Esophagus squamous epithelium (tissue), 5 donors: ENCODE results near the gene CD59. TPM values are rescaled to one million over a fixed set of nuclear protein-coding genes. Genes with fewer than 3 reads are reported as not detected.

Experiments used
- DNase-seq: peaks from one replicate; lab custom pipeline; 2025; lab: John Stamatoyannopoulos, UW
- H3K27ac ChIP-seq, 4 donors: fragments of 200-600 bp; sonication (generic); one replicate each; pipeline ENCODE4 v1.5.1; 2016 to 2019; ENCODE audit warnings: mild to moderate bottlenecking in 1 of 4
- H3K27me3 ChIP-seq, 4 donors: fragments of 200-600 bp; sonication (generic); 1 replicate in 3 of 4; 2 replicates in 1 of 4; pipeline versions ENCODE4 v1.5.1 to v1.6.0; 2017 to 2021; ENCODE audit warnings: antibody characterized with exemption in 1 of 4
- H3K36me3 ChIP-seq, 3 donors: fragments of 200-600 bp; sonication (generic); one replicate each; pipeline ENCODE4 v1.5.1; 2016 to 2019
- H3K4me1 ChIP-seq, 3 donors: fragments of 200-600 bp; sonication (generic); one replicate each; pipeline ENCODE4 v1.5.1; 2017 to 2019
- H3K4me3 ChIP-seq, 4 donors: fragments of 200-600 bp; sonication (generic); 1 replicate in 3 of 4; 2 replicates in 1 of 4; pipeline ENCODE4 v1.5.1; 2016 to 2019; ENCODE audit warnings: mild to moderate bottlenecking in 2 of 4, moderate library complexity in 1 of 4
- H3K9me3 ChIP-seq, 3 donors: fragments of 200-600 bp; sonication (generic); one replicate each; pipeline ENCODE4 v1.5.1; 2016 to 2019
- POLR2A ChIP-seq, 4 donors: fragments of 450-650 bp; IDR thresholded peaks; one replicate each; pipeline ENCODE4 v1.6.1; 2017; ENCODE audit warnings: antibody characterized with exemption in 4 of 4, mild to moderate bottlenecking in 4 of 4, moderate library complexity in 3 of 4
- WGBS, 2 donors: methylation state at CpG; one replicate each; pipeline ENCODE4 v1.1.5; 2018; 5-methylcytosine and 5-hydroxymethylcytosine counted together
- intact Hi-C: fragments of 100-400 bp; cut with DNase I; formaldehyde crosslinking; loops from one replicate; pipeline ENCODE4 v1.15.0; 2022
- total RNA-seq, 4 donors: library from RNA; depleted of rRNA; stranded (reverse); fragments of >200 nt; gene quantifications; one replicate each; pipeline ENCODE4 v1.1.0, GENCODE V29; 2016
- TF ChIP-seq, protein P1 (sequence below), 6 experiments: fragments of 450-650 bp in 4 of 6; fragments of 200-600 bp in 2 of 6; sonication (generic) in 2 of 6; IDR thresholded peaks; one replicate each; pipeline ENCODE4 v1.5.1; 2016 to 2019; ENCODE audit warnings: antibody characterized with exemption in 6 of 6, mild to moderate bottlenecking in 4 of 6, moderate library complexity in 4 of 6
- donor health status: DM: yes; HTN: yes; CAD: no.

The CD59 gene
- total RNA-seq, 4 donors from 2014 or later = 191 to 525 (median 339) TPM

DNA sequence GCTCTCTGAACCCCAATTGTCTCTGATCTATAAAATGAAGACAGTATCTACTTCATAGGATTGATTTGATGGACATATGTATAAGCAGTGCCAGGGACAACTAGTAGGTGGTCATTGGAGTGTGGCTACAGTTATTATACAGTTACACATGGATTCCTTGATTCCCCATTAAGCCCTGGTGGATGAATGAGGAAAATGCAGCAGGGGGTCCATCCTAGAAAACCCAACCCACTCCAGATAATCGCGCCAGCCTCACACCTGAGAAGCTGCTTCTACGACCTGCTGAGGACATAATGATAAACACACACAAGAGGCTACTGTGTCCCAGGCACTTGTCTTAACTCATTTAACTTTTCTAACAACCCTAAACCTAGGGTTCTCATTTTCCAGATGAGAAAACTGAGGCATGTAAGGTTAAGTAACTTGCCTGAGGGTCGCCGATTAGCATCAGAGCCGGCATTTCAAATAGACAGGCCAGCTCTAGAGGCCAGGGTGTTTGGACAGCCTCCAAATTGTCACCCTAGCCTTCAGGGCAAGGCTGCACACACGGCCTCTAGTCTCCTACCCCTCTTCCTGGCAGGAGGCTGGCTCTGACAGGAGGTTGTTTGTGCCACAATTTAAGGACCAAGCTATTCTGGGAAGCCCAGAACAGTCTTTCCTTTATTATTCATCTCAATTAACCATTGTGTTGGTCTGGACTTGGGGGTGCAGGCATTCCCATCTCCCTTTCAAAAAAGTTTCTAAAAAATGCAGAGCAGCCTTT is 31.8 kb downstream of the CD59 start:
- Histone ChIP-seq H3K27ac (peak overlapping the region; percentile 78 to 91 (median 89)), H3K36me3 (peaks cover 1 to 48% (median 3%) of the 10 kb centered on the region in 3 donors), H3K4me3 (no peak overlapping the region), H3K4me1 (peaks cover 33 to 96% (median 45%) of the 10 kb centered on the region in 3 donors), H3K9me3 (no peaks in the 10 kb centered on the region), H3K27me3 (no peaks in the 10 kb centered on the region)
- TF ChIP-seq, protein P1, sequence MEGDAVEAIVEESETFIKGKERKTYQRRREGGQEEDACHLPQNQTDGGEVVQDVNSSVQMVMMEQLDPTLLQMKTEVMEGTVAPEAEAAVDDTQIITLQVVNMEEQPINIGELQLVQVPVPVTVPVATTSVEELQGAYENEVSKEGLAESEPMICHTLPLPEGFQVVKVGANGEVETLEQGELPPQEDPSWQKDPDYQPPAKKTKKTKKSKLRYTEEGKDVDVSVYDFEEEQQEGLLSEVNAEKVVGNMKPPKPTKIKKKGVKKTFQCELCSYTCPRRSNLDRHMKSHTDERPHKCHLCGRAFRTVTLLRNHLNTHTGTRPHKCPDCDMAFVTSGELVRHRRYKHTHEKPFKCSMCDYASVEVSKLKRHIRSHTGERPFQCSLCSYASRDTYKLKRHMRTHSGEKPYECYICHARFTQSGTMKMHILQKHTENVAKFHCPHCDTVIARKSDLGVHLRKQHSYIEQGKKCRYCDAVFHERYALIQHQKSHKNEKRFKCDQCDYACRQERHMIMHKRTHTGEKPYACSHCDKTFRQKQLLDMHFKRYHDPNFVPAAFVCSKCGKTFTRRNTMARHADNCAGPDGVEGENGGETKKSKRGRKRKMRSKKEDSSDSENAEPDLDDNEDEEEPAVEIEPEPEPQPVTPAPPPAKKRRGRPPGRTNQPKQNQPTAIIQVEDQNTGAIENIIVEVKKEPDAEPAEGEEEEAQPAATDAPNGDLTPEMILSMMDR (IDR thresholded peaks at IDR 0.05) = peak in 1 of 6 experiments; percentile 15
- TF ChIP-seq POLR2A (IDR thresholded peaks at IDR 0.05) = no peak
- no peak for DNase-seq
- WGBS, 2 donors = 86 to 88% methylated on average over 4 to 7 of the region's 7 CpGs
- intact Hi-C loops = no loop called here

DNA sequence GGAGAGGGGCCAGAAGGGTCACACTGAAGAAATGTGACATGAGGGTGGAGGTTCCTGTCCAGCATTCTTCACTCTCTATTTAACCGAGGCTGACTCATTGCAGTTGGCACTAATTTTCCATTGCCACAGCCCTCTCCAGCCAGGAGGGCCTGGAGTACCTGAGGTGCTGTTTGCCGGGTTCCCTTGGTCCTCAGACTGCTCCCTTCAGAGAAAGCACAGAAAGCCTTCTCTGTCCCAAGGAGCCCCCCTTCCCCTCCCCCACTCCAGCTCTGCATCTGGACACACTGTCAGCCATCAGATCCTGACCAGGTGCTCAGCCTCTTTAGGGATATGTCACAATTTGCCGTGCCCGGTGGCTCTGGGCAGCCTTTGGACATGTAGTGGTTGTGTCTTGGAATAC is 32.4 kb downstream of the CD59 start:
- H3K4me1 ChIP-seq = peaks cover 34 to 95% (median 48%) of the 10 kb centered on the region in 3 donors

DNA sequence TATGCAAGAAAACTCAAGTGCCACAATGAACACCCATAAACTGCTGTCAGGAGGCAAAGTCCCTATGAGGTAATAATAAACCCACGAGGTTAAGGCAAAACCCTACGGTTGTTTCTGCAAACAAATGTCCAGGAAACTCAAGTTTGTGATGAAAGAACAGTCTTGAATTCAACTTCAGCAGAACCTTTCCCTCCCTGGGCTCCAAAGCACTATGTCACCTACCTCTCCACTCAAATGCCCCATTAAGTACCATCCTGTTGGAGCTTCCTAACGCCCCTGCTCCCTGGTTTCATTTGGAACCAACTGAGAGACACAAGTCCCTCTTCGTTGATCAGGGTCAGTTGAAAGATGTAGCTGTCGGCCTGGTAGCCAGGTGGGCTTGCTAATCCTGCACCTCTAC is 33.0 kb downstream of the CD59 start:
- intact Hi-C loops = no loop called here
- Histone ChIP-seq H3K4me1 (peaks cover 34 to 91% (median 45%) of the 10 kb centered on the region in 3 donors), H3K4me3 (no peak overlapping the region), H3K9me3 (no peaks in the 10 kb centered on the region), H3K27me3 (no peaks in the 10 kb centered on the region), H3K27ac (peak overlapping the region; percentile 78 to 91 (median 89)), H3K36me3 (peaks cover 0 to 36% (median 0%) of the 10 kb centered on the region in 3 donors)
- no peak for DNase-seq
- WGBS, 2 donors = 52 to 75% methylated on average over 3 to 5 of the region's 5 CpGs
- TF ChIP-seq, protein P1 (IDR thresholded peaks at IDR 0.05) = no peak

More for the DNA sequence above, 32.4 kb downstream of the CD59 start:
- Histone ChIP-seq H3K27ac (peak overlapping the region; percentile 78 to 91 (median 89)), H3K27me3 (no peaks in the 10 kb centered on the region), H3K4me3 (no peak overlapping the region), H3K36me3 (peaks cover 0 to 42% (median 0%) of the 10 kb centered on the region in 3 donors), H3K9me3 (no peaks in the 10 kb centered on the region)
- WGBS, 2 donors = 51 to 64% methylated on average over 3 of the region's 4 CpGs
- TF ChIP-seq, protein P1 (IDR thresholded peaks at IDR 0.05) = no peak
- TF ChIP-seq POLR2A (IDR thresholded peaks at IDR 0.05) = peak in 1 of 4 donors; percentile 14
- intact Hi-C loops = no loop called here
- no peak for DNase-seq

DNA sequence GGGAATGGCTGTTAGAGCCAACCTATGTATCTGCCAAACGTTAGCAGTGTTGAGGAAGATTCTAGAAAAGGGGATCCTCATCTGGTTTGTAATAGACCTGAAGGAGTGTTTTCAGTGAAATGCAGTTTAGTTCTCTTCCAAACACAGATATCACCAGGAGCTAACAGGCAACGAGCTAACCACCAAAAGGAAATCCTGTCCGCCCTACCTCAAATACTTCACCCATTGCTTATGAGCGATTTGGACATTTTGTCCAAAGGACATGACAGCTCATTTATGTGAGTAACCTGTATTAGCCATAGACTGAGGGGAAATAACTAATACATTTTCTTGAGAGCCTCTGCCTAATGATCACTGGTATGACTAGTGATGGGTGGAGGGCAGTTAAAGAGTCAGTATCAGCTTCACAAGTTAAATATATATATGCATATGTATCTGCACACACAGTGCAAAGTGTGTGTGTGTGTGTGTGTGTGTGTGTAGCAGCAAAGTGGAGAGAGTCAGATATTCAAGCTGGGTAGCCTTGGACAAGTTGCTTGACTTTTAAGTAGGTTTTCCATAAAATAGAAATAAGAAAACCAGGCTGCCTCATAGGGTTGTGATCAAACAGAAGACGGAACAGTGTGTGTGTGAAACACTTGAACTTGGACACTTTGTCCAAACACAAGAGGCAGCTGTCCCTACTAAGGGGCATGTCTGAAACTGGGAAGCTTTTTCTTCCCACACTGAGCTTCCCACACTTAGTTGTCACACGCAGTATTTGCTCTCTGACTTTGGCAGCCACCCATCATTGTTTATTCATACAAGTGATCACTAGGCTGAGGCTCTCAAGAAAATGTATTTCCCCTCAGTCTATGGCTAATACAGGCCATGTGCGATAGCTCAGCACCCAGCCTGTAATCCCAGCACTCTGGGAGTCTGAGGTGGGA is 34.7 kb downstream of the CD59 start:
- no peak for DNase-seq
- Histone ChIP-seq H3K36me3 (peaks cover 0 to 20% (median 0%) of the 10 kb centered on the region in 3 donors), H3K4me1 (peaks cover 34 to 91% (median 44%) of the 10 kb centered on the region in 3 donors), H3K9me3 (no peaks in the 10 kb centered on the region), H3K27me3 (no peaks in the 10 kb centered on the region), H3K4me3 (peak overlapping the region; percentile 48 to 67 (median 52)), H3K27ac (peak overlapping the region; percentile 87 to 91 (median 90))
- TF ChIP-seq, protein P1 (IDR thresholded peaks at IDR 0.05) = no peak
- no peak for TF ChIP-seq POLR2A (IDR thresholded peaks at IDR 0.05)
- WGBS, 2 donors = 14 to 33% methylated on average over 6 to 7 of the region's 7 CpGs
- intact Hi-C loops = no loop called here
